ENCODE measurements around the gene ZNF253. TPM values are rescaled to one million over a fixed set of nuclear protein-coding genes. Genes with fewer than 3 reads are reported as not detected.

ZNF253 gene
- total RNA-seq (10 to 100 TPM in 1 of 2 donors, 1 to 10 TPM in 1; 9.1 to 11.4 TPM), polyA plus RNA-seq (ENCODE audit: insufficient read length in 6 of 6) (10 to 100 TPM; 27.6 to 36.8 (median 33.9) TPM)
- long read RNA-seq, donor 1, transcript ZNF253-203 (4 exons, 3,519 nt) = major isoform, 15 of 20 reads
- long read RNA-seq, donor 1, partial matches to known transcripts = 0 of 20 reads
- long read RNA-seq, donor 1, other reads (novel, unspliced or antisense) = 0 of 20 reads
- long read RNA-seq, donor 2, transcript ZNF253-201 (2 exons, 2,268 nt) = minor isoform, 5 of 22 reads
- long read RNA-seq, donor 2, transcript ZNF253-203 (4 exons, 3,519 nt) = major isoform, 14 of 22 reads
- long read RNA-seq, donor 2, partial matches to known transcripts = 0 of 22 reads
- long read RNA-seq, donor 2, other reads (novel, unspliced or antisense) = 0 of 22 reads
- long read RNA-seq, donor 3, transcript ZNF253-203 (4 exons, 3,519 nt) = major isoform, 11 of 14 reads
- long read RNA-seq, donor 3, partial matches to known transcripts = 0 of 14 reads
- long read RNA-seq, donor 3, other reads (novel, unspliced or antisense) = 0 of 14 reads
- long read RNA-seq, donor 4 = 0 reads
- long read RNA-seq, donor 5, transcript ZNF253-201 (2 exons, 2,268 nt) = minor isoform, 5 of 20 reads
- long read RNA-seq, donor 5, transcript ZNF253-203 (4 exons, 3,519 nt) = major isoform, 12 of 20 reads
- long read RNA-seq, donor 5, partial matches to known transcripts = 0 of 20 reads
- long read RNA-seq, donor 5, other reads (novel, unspliced or antisense) = 0 of 20 reads
- long read RNA-seq, donor 6, transcript ZNF253-203 (4 exons, 3,519 nt) = major isoform, 7 of 9 reads
- long read RNA-seq, donor 6, partial matches to known transcripts = 0 of 9 reads
- long read RNA-seq, donor 6, other reads (novel, unspliced or antisense) = 0 of 9 reads
- long read RNA-seq, donor 7, transcript ZNF253-203 (4 exons, 3,519 nt) = major isoform, 6 of 8 reads
- long read RNA-seq, donor 7, partial matches to known transcripts = 0 of 8 reads
- long read RNA-seq, donor 7, other reads (novel, unspliced or antisense) = 0 of 8 reads
- long read RNA-seq, donor 8, transcript ZNF253-203 (4 exons, 3,519 nt) = major isoform, 9 of 12 reads
- long read RNA-seq, donor 8, partial matches to known transcripts = 0 of 12 reads
- long read RNA-seq, donor 8, other reads (novel, unspliced or antisense) = 0 of 12 reads
- long read RNA-seq, donor 9 = 0 reads
- long read RNA-seq, donor 10 = 0 reads
- long read RNA-seq, donor 11 = 0 reads
- long read RNA-seq, donor 12, transcript ZNF253-203 (4 exons, 3,519 nt) = major isoform, 6 of 11 reads
- long read RNA-seq, donor 12, partial matches to known transcripts = 0 of 11 reads
- long read RNA-seq, donor 12, other reads (novel, unspliced or antisense) = 0 of 11 reads

DNA sequence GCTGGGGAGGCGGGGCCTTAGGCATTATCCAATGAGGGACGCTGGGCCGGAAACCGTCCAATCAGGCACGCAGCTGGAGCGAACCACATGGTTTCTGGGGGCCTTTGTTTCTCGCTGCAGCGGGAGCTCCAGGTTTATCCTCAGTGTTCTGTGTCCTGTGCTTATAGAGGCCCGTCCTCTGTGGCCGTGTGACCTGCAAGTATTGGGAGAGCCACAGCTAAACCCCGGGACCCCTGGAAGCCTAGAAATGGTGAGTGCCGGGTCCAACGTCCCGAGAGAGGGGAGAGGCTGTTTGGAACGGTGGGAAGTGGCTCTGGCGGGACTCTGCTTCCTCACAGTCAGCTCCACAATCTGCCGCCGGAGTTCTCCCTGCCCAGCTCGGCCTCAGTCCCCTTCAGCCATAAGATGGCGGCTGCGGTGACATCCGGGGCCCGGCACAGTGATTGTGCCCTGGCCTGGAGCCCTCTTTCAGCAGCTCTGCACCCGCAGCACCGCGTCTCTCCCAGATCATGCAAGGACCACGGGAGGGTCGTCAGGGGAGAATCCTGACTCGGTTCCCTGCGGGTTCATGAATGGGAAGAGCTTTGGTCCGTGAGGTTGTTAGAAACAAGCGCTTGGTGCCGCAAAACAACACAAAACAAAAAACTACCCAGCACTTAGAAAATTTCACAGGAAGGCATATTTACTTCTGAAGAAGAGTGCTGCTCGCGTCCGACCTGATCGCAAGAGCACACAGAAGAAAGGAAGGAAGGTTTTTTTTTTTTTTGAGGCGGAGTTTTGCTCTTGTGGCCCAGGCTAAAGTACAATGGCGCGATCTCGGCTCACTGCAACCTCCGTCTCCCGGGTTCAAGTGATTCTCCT lies at the start of gene ZNF253:
Gene ZNF253, plus strand, starts transcription at position 133 of the 861 bp plus-strand sequence. Its CDS starts 115 bp downstream, at position 248.
- Histone ChIP-seq H3K36me3 (peaks cover 0 to 1% of the 10 kb centered on the region in 2 donors), H3K27ac (peak within 1 kb of the TSS; percentile 92), H3K4me3 (peak within 1 kb of the TSS; percentile 66 to 78), H3K27me3 (peaks cover 0 to 1% of the 10 kb centered on the region in 2 donors), H3K4me1 (peaks cover 11 to 17% of the 10 kb centered on the region in 2 donors), H3K9me3 (peaks cover 0 to 61% of the 10 kb centered on the region in 2 donors)
- DNase-seq (peak; percentile 94 to 97 (median 96)), ATAC-seq (peak; percentile 99)
- TF ChIP-seq, protein P1, sequence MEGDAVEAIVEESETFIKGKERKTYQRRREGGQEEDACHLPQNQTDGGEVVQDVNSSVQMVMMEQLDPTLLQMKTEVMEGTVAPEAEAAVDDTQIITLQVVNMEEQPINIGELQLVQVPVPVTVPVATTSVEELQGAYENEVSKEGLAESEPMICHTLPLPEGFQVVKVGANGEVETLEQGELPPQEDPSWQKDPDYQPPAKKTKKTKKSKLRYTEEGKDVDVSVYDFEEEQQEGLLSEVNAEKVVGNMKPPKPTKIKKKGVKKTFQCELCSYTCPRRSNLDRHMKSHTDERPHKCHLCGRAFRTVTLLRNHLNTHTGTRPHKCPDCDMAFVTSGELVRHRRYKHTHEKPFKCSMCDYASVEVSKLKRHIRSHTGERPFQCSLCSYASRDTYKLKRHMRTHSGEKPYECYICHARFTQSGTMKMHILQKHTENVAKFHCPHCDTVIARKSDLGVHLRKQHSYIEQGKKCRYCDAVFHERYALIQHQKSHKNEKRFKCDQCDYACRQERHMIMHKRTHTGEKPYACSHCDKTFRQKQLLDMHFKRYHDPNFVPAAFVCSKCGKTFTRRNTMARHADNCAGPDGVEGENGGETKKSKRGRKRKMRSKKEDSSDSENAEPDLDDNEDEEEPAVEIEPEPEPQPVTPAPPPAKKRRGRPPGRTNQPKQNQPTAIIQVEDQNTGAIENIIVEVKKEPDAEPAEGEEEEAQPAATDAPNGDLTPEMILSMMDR (IDR thresholded peaks at IDR 0.05) = no peak
- intact Hi-C loops (cut with DNase I) = no loop called here

DNA sequence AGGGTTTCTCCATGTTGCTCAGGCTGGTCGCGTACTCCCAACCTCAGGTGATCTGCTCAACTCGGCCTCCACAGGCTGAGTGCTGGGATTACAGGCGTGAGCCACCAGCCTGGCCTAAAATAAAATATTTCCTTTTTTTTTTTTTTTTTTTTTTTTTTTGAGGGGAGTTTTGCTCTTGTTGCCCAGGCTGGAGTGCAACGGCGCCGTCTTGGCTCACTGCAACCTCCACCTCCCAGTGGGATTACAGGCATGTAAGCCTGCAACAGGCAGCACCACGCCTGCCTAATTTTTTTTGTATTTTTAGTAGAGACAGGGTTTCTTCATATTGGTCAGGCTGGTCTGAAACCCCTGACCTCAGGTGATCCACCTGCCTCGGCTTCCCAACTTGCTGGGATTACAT lies 49.0 kb upstream of the ZNF253 start:
- Histone ChIP-seq H3K4me3 (no peak overlapping the region), H3K27me3 (no peaks in the 10 kb centered on the region), H3K9me3 (peaks cover 0 to 82% of the 10 kb centered on the region in 2 donors), H3K36me3 (peaks cover 0 to 58% of the 10 kb centered on the region in 2 donors), H3K27ac (no peak overlapping the region), H3K4me1 (peaks cover 3 to 24% of the 10 kb centered on the region in 2 donors)
- intact Hi-C loops (cut with DNase I) = no loop called here
- ATAC-seq (no peak), DNase-seq (no peak)
- TF ChIP-seq, protein P1 (IDR thresholded peaks at IDR 0.05) = no peak

DNA sequence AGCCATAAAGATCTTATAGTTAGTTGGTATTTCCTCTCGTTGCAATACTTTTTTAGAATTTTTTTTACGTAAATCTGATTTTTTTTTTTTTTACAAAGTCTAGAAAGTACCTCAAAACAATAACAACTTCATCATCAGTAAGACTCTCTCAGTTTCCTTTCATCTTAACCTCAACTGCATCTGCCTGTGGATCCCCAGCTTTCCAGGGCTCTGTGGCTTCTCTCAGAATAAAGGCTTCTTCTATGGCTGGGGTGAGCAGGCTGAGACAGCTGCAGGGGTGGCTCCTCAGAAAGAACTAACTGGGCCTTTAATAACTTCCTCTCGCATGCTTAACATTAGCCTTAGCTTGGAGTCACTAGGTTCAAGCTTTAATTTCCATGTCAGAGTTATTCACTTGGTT lies 48.3 kb upstream of the ZNF253 start:
- intact Hi-C loops (cut with DNase I) = no loop called here
- Histone ChIP-seq H3K36me3 (peaks cover 0 to 55% of the 10 kb centered on the region in 2 donors), H3K4me1 (peaks cover 3 to 26% of the 10 kb centered on the region in 2 donors), H3K27ac (no peak overlapping the region), H3K27me3 (no peaks in the 10 kb centered on the region), H3K9me3 (peaks cover 0 to 77% of the 10 kb centered on the region in 2 donors), H3K4me3 (no peak overlapping the region)
- ATAC-seq (no peak), DNase-seq (no peak)
- TF ChIP-seq, protein P1 (IDR thresholded peaks at IDR 0.05) = no peak

DNA sequence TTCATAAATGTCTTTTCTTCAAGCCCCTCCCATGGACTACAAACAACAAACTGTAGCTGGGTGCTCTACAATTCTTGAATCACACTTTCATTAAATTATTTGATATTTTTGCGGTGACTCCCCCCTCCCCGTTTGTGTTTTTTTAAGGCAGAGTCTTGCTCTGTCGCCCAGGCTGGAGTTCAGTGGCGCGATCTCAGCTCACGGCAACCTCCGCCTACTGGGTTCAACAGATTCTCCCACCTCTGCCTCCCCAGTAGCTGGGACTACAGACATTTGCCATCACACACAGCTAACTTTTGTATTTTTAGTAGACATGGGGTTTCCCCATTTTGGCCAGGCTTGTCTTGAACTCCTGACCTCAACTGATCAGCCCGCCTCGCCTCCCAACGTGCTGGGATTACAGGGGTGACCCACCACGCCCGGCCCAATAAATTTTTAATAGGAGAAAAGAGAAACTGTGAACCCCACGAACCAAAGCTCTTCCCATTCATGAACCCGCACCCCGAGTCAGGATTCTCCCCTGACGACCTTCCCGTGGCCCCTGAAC lies 44.8 kb upstream of the ZNF253 start:
- peaks cover 3 to 26% of the 10 kb centered on the region in 2 donors for H3K4me1 ChIP-seq
- no peaks in the 10 kb centered on the region for H3K27me3 ChIP-seq
- H3K4me3 ChIP-seq = peak overlapping the region; percentile 62 to 70
- ATAC-seq = no peak
- peaks cover 0 to 80% of the 10 kb centered on the region in 2 donors for H3K9me3 ChIP-seq
- TF ChIP-seq, protein P1 (IDR thresholded peaks at IDR 0.05) = no peak
- peak overlapping the region; percentile 96 to 97 for H3K27ac ChIP-seq
- peak in 1 of 4 donors; percentile 21 for DNase-seq
- H3K36me3 ChIP-seq = peaks cover 0 to 30% of the 10 kb centered on the region in 2 donors
- intact Hi-C loops (cut with DNase I) = no loop called here
